ENCODE data around the gene NCKAP5. TPM values are rescaled to one million over a fixed set of nuclear protein-coding genes. Genes with fewer than 3 reads are reported as not detected.
A peak's percentile ranks its signal among the peaks of the same experiment; 100 is the strongest.

The NCKAP5 gene
- total and polyA plus RNA-seq, 2 donors: 1.9 to 2.0 TPM

DNA sequence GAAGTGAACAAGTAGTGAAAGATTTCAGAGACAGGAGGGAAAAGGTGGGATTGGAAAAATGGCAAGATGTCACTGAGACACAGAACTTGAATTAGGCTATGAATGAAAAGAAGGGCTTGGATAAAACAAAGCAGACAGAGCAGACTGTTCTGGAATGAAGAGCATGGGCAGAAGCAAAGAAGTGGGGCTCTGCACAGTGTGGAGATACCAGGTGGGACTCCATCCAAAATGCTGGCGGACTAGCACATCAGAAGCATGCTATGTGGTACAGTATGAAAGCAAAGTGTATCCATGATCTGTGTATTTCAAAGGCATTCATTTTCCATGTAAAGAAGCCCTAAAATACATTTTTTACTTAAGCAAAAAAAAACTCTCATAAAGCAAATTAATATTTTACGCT is 487.4 kb downstream of the NCKAP5 start:
- Histone ChIP-seq H3K4me3 (ENCODE audit: low read length in 2 of 2) (no peak overlapping the region), H3K27me3 (ENCODE audit: control insufficient read depth in 2 of 2, insufficient read depth in 1 of 2, low read length in 1 of 2) (no peaks in the 10 kb centered on the region), H3K27ac (ENCODE audit: low read depth in 1 of 2, low read length in 1 of 2) (no peak overlapping the region), H3K4me1 (ENCODE audit: control insufficient read depth in 2 of 2, insufficient read depth in 2 of 2, low read length in 2 of 2) (no peaks in the 10 kb centered on the region), H3K9me3 (ENCODE audit: control insufficient read depth in 2 of 2, insufficient read depth in 1 of 2, low read length in 1 of 2) (no peaks in the 10 kb centered on the region), H3K36me3 (ENCODE audit: control insufficient read depth in 2 of 2, insufficient read depth in 2 of 2, low read length in 1 of 2) (no peaks in the 10 kb centered on the region)
- 98% methylated on average over 2 of the region's 2 CpGs for WGBS
- no peak for DNase-seq (ENCODE audit: low read depth in 6 of 9, low spot score in 9 of 9)

DNA sequence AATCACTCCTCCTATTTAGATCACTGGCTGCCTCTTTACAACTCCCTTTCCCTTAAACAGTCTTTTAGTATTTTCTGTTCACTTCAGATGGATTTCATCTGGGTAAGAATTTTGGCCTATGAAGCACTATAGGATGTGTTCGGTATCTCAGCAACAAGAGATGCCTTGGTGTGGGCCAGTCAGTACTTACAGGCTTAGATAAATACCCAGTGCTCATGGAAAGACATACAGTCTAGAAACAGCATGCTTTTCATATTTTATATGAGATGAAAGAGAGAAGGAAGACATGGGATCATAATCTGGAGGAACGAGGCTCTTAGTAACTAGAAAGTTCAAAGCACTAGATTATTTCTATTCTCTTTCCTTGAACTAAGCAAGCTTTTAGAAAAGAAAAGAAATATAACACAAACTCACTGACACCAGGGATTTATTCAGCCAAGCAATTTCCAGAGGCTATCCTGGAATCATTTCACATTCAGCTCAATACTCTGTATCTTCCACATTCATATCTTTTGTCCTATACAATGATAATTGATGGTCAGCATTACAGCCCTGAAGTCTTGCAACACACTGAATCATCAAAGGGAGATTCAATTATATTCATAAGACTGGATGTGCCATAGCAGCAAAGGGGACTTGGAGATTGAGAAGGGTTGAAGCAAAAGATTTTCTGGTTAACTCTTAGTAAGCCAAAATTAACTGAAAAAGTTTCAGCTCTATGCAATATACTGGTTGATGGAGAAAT is 489.4 kb downstream of the NCKAP5 start:
- Histone ChIP-seq H3K36me3 (ENCODE audit: control insufficient read depth in 2 of 2, insufficient read depth in 2 of 2, low read length in 1 of 2) (no peaks in the 10 kb centered on the region), H3K4me3 (ENCODE audit: low read length in 2 of 2) (no peak overlapping the region), H3K27me3 (ENCODE audit: control insufficient read depth in 2 of 2, insufficient read depth in 1 of 2, low read length in 1 of 2) (no peaks in the 10 kb centered on the region), H3K27ac (ENCODE audit: low read depth in 1 of 2, low read length in 1 of 2) (no peak overlapping the region), H3K9me3 (ENCODE audit: control insufficient read depth in 2 of 2, insufficient read depth in 1 of 2, low read length in 1 of 2) (no peaks in the 10 kb centered on the region), H3K4me1 (ENCODE audit: control insufficient read depth in 2 of 2, insufficient read depth in 2 of 2, low read length in 2 of 2) (no peaks in the 10 kb centered on the region)
- 88% methylated on average over 2 of the region's 2 CpGs for WGBS
- no peak for DNase-seq (ENCODE audit: low read depth in 6 of 9, low spot score in 9 of 9)

DNA sequence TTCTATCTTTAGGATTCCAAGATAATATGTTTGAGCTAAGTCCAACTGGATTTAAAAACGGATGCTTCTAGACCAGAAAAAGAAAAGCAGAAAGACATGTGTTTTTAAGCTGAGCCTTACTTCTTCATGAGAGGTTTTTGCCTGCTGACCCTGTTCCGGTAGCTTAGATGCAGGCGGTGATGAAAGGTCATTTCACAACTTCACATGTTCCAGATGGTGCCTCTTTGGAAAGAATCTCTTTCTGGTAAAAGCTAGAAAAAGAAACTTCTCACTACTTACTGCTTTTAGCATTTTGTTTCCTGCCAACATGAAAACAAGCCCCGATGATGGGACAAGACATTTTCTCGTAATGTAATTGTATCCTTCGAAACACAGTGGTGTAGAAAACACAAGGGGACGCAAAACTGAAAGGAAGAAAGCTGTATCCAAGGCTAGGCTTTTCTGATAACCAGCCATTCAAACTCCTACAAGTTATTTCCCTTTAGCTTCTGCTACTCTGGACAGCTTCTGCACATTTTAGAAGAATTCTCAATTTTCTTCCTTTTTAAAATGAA is 490.9 kb downstream of the NCKAP5 start:
- no peak overlapping the region for H3K27ac ChIP-seq (ENCODE audit: low read depth in 1 of 2, low read length in 1 of 2)
- H3K4me3 ChIP-seq (ENCODE audit: low read length in 2 of 2): no peak overlapping the region
- no peaks in the 10 kb centered on the region for H3K9me3 ChIP-seq (ENCODE audit: control insufficient read depth in 2 of 2, insufficient read depth in 1 of 2, low read length in 1 of 2)
- no peak for DNase-seq (ENCODE audit: low read depth in 6 of 9, low spot score in 9 of 9)
- 91% methylated on average over 7 of the region's 7 CpGs for whole genome bisulfite sequencing
- H3K27me3 ChIP-seq (ENCODE audit: control insufficient read depth in 2 of 2, insufficient read depth in 1 of 2, low read length in 1 of 2): no peaks in the 10 kb centered on the region
- no peaks in the 10 kb centered on the region for H3K36me3 ChIP-seq (ENCODE audit: control insufficient read depth in 2 of 2, insufficient read depth in 2 of 2, low read length in 1 of 2)
- no peaks in the 10 kb centered on the region for H3K4me1 ChIP-seq (ENCODE audit: control insufficient read depth in 2 of 2, insufficient read depth in 2 of 2, low read length in 2 of 2)

DNA sequence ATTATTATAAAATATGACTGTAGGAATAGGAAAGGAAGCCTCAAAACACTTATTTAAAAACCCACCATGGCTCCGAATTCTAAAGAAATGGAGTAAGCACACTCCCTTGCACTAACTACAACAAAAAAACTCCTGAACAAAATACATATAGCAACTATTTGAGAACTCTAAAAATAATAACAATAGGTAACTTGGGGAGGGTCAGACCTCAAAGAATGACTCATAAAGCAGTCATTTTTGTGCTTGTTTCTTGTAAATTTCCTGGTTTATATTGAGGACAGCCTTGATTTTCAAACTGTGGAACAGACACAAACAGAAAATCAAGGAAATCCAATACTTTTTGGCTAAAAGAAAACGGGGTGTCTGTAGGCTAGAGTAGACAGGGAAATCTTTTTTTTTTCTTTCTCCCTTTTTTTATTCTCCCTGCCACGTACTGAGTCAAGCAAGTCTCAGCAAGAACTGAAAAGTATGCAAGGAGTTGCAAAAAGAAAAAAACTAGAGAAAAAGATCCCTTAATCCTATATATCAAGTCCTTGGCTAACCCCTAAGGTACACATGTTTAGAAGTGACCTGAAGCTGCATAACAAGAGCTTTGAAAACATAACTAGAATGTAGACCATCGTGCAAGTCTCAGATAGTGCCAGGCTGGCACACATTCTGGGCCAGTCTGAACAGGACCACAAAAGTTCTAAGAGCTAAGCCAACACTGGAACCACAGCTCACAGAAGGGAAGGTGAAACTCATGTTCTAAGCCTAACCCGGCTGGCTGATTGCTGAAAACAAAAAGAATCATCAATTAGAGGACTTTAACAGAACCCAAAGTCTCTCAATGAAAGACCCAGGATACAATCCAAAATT is 495.2 kb downstream of the NCKAP5 start:
- Histone ChIP-seq H3K4me3 (ENCODE audit: low read length in 2 of 2) (no peak overlapping the region), H3K27ac (ENCODE audit: low read depth in 1 of 2, low read length in 1 of 2) (no peak overlapping the region), H3K36me3 (ENCODE audit: control insufficient read depth in 2 of 2, insufficient read depth in 2 of 2, low read length in 1 of 2) (no peaks in the 10 kb centered on the region), H3K4me1 (ENCODE audit: control insufficient read depth in 2 of 2, insufficient read depth in 2 of 2, low read length in 2 of 2) (no peaks in the 10 kb centered on the region), H3K9me3 (ENCODE audit: control insufficient read depth in 2 of 2, insufficient read depth in 1 of 2, low read length in 1 of 2) (no peaks in the 10 kb centered on the region), H3K27me3 (ENCODE audit: control insufficient read depth in 2 of 2, insufficient read depth in 1 of 2, low read length in 1 of 2) (no peaks in the 10 kb centered on the region)
- 83% methylated on average over 5 of the region's 5 CpGs for WGBS
- no peak for DNase-seq (ENCODE audit: low read depth in 6 of 9, low spot score in 9 of 9)

DNA sequence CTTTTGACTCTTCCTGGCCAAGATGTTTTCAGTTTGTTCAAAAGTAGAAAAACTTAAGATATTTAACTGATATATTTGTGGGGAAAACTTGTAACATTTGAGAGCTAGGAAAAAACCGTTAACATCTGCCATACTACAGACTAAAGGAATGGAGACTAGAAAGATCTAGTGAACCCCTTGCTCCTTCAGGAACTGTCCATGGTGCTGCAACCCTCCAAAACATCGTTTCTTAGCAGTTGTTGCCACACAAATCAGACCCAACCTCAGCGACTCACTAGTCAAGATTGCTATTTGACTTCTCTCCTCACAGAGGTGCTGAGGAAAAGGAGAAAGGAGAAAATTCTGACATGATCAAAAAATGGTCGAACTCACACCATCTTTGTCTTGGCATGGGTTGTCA is 504.5 kb downstream of the NCKAP5 start:
- DNase-seq (ENCODE audit: low read depth in 6 of 9, low spot score in 9 of 9): peak in 1 of 9 donors; percentile 6
- H3K4me3 ChIP-seq (ENCODE audit: low read length in 2 of 2): no peak overlapping the region
- no peaks in the 10 kb centered on the region for H3K36me3 ChIP-seq (ENCODE audit: control insufficient read depth in 2 of 2, insufficient read depth in 2 of 2, low read length in 1 of 2)
- no peaks in the 10 kb centered on the region for H3K4me1 ChIP-seq (ENCODE audit: control insufficient read depth in 2 of 2, insufficient read depth in 2 of 2, low read length in 2 of 2)
- no peak overlapping the region for H3K27ac ChIP-seq (ENCODE audit: low read depth in 1 of 2, low read length in 1 of 2)
- WGBS: 22% methylated on average over 4 of the region's 4 CpGs
- no peaks in the 10 kb centered on the region for H3K9me3 ChIP-seq (ENCODE audit: control insufficient read depth in 2 of 2, insufficient read depth in 1 of 2, low read length in 1 of 2)
- no peaks in the 10 kb centered on the region for H3K27me3 ChIP-seq (ENCODE audit: control insufficient read depth in 2 of 2, insufficient read depth in 1 of 2, low read length in 1 of 2)

DNA sequence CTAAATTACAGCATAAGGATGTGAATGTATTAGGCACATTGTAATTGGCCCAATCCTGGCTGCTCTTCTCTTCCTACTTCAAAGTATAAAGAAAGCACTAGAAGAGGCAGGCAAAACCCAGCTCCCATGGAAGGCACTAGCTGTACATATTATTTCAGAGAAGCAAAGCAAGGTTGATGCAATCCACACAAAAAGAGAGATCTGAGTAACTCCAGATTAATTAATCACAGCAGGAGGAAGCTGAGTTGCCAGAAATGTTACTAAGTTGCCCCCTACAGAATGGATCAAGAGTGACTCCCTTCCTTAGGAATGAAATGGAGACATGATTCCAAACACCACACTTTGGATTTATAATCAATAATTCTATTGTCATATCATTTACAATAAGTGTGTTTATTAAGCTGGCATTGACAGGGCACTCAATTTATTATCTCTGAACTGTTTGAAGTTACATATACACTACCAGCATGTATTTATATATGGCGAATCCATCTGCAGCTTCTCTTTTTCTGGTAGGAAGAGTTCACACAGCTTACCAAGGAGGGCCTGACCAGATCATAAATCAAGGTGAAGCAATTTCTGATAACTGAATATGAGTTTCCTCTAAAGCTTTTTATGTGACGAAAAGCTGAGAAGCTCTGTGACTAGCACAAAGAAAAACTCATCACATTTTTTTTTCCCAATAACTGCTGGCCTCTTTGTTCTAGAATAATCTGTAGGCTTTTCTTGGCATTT is 505.2 kb downstream of the NCKAP5 start:
- DNase-seq (ENCODE audit: low read depth in 6 of 9, low spot score in 9 of 9): no peak
- no peaks in the 10 kb centered on the region for H3K27me3 ChIP-seq (ENCODE audit: control insufficient read depth in 2 of 2, insufficient read depth in 1 of 2, low read length in 1 of 2)
- H3K36me3 ChIP-seq (ENCODE audit: control insufficient read depth in 2 of 2, insufficient read depth in 2 of 2, low read length in 1 of 2): no peaks in the 10 kb centered on the region
- no peaks in the 10 kb centered on the region for H3K4me1 ChIP-seq (ENCODE audit: control insufficient read depth in 2 of 2, insufficient read depth in 2 of 2, low read length in 2 of 2)
- no peak overlapping the region for H3K27ac ChIP-seq (ENCODE audit: low read depth in 1 of 2, low read length in 1 of 2)
- H3K9me3 ChIP-seq (ENCODE audit: control insufficient read depth in 2 of 2, insufficient read depth in 1 of 2, low read length in 1 of 2): no peaks in the 10 kb centered on the region
- WGBS: 76% methylated on average over 2 of the region's 2 CpGs
- no peak overlapping the region for H3K4me3 ChIP-seq (ENCODE audit: low read length in 2 of 2)

DNA sequence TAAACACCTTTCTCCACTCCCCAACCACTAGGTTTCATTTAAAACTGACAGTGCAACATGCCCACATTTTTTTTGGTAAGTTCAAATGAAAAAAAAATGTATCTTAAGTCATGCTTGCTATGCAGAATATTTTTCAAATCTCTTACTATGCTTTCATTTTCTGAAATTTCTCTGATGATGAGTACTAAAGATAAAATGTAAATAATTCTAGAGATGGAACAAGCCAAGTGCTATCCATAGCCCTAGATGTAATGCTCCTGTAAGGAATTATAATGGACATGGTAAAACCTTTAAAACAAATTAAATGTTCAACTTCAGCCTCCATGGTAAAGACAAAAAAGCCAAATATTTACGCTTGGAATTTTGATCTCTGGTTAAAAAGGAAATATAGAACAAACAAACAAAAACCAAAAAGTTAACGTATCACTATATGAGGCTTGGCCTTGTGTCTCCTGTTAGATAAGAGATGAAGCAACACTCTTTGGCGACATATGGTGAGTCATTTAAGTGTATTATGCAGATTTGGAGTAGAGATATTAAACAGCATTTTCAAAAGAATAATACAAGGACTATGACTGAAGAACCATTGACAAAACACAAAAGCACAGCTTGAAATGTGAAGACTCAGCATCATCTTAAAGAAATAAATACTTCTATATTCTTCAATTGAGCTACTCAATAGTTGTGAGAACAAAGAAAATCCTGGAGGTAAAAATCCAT is 506.2 kb downstream of the NCKAP5 start:
- no peaks in the 10 kb centered on the region for H3K27me3 ChIP-seq (ENCODE audit: control insufficient read depth in 2 of 2, insufficient read depth in 1 of 2, low read length in 1 of 2)
- no peak overlapping the region for H3K4me3 ChIP-seq (ENCODE audit: low read length in 2 of 2)
- no peak for DNase-seq (ENCODE audit: low read depth in 6 of 9, low spot score in 9 of 9)
- no peaks in the 10 kb centered on the region for H3K9me3 ChIP-seq (ENCODE audit: control insufficient read depth in 2 of 2, insufficient read depth in 1 of 2, low read length in 1 of 2)
- no peaks in the 10 kb centered on the region for H3K4me1 ChIP-seq (ENCODE audit: control insufficient read depth in 2 of 2, insufficient read depth in 2 of 2, low read length in 2 of 2)
- no peaks in the 10 kb centered on the region for H3K36me3 ChIP-seq (ENCODE audit: control insufficient read depth in 2 of 2, insufficient read depth in 2 of 2, low read length in 1 of 2)
- H3K27ac ChIP-seq (ENCODE audit: low read depth in 1 of 2, low read length in 1 of 2): no peak overlapping the region
- WGBS: 92% methylated on average over 3 of the region's 3 CpGs

DNA sequence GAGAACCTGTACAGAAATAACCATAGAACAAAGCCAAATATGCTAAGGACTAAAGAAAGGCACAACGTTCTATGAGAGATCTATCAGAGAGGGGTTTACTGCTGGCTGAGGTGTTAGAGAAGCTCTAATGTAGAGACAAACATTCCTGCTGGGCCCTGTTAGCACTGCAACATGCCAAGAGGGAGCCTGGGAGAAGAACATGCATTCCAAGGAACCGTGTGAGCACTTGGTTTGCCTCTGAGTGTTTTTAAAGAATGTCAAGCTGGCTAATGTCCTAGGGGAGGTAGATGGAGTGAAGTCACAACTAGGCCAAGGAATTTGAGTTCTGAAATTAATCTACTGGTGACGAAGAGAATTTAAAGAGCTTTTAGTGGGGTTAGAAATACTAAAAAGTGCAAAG is 514.0 kb downstream of the NCKAP5 start:
- 62% methylated on average over 3 of the region's 3 CpGs for WGBS
- DNase-seq (ENCODE audit: low read depth in 6 of 9, low spot score in 9 of 9): no peak
- H3K4me3 ChIP-seq (ENCODE audit: low read length in 2 of 2): no peak overlapping the region
- no peak overlapping the region for H3K27ac ChIP-seq (ENCODE audit: low read depth in 1 of 2, low read length in 1 of 2)
- no peaks in the 10 kb centered on the region for H3K36me3 ChIP-seq (ENCODE audit: control insufficient read depth in 2 of 2, insufficient read depth in 2 of 2, low read length in 1 of 2)
- no peaks in the 10 kb centered on the region for H3K27me3 ChIP-seq (ENCODE audit: control insufficient read depth in 2 of 2, insufficient read depth in 1 of 2, low read length in 1 of 2)
- no peaks in the 10 kb centered on the region for H3K9me3 ChIP-seq (ENCODE audit: control insufficient read depth in 2 of 2, insufficient read depth in 1 of 2, low read length in 1 of 2)
- H3K4me1 ChIP-seq (ENCODE audit: control insufficient read depth in 2 of 2, insufficient read depth in 2 of 2, low read length in 2 of 2): no peaks in the 10 kb centered on the region

All from thymus (tissue), 11 donors.